Measurements from ENCODE around the gene DKC1. TPM values are rescaled to one million over a fixed set of nuclear protein-coding genes. Genes with fewer than 3 reads are reported as not detected.

DKC1 gene
- total RNA-seq, 2 donors from 2014 or later, result 17.9 to 26.0 TPM

GRCh38 chrX:154748712-154749339, 13.8 kb upstream of the DKC1 start:
- DNase-seq (peak; percentile 19 to 42 (median 34)), ATAC-seq (peak; percentile 64)
- H3K27ac ChIP-seq, result no peak overlapping the region
- 19 to 26% methylated on average over 7 to 11 of the region's 11 CpGs for WGBS, 2 donors
- intact Hi-C loops (cut with DNase I), result no loop called here
- H3K9me3 ChIP-seq, result no peaks in the 10 kb centered on the region
- peaks cover 5% of the 10 kb centered on the region for H3K4me1 ChIP-seq
- TF ChIP-seq POLR2A (IDR thresholded peaks at IDR 0.05) (no peak), CTCF (IDR thresholded peaks at IDR 0.05) (peak; percentile 51 to 75 (median 63))
- no peak overlapping the region for H3K4me3 ChIP-seq
- no peaks in the 10 kb centered on the region for H3K27me3 ChIP-seq
- H3K36me3 ChIP-seq (replicated peaks in 1 of 2; ENCODE audit: insufficient read depth in 1 of 2, low read depth in 2 of 2), result no peaks in the 10 kb centered on the region

- no peak for ATAC-seq
- H3K9me3 ChIP-seq, result no peaks in the 10 kb centered on the region
- no peak for DNase-seq
- no peak overlapping the region for H3K4me3 ChIP-seq
- intact Hi-C loops (cut with DNase I), result no loop called here
- peaks cover 5% of the 10 kb centered on the region for H3K4me1 ChIP-seq
- H3K27ac ChIP-seq, result peak overlapping the region in 1 of 4 donors; percentile 59
- 30 to 39% methylated on average over 6 of the region's 6 CpGs for WGBS, 2 donors
- H3K27me3 ChIP-seq, result no peaks in the 10 kb centered on the region
- TF ChIP-seq POLR2A (IDR thresholded peaks at IDR 0.05) (no peak), CTCF (IDR thresholded peaks at IDR 0.05) (no peak)
- no peaks in the 10 kb centered on the region for H3K36me3 ChIP-seq (replicated peaks in 1 of 2; ENCODE audit: insufficient read depth in 1 of 2, low read depth in 2 of 2)
Measured at GRCh38 chrX:154749856-154750255, 12.8 kb upstream of the DKC1 start.

DNA sequence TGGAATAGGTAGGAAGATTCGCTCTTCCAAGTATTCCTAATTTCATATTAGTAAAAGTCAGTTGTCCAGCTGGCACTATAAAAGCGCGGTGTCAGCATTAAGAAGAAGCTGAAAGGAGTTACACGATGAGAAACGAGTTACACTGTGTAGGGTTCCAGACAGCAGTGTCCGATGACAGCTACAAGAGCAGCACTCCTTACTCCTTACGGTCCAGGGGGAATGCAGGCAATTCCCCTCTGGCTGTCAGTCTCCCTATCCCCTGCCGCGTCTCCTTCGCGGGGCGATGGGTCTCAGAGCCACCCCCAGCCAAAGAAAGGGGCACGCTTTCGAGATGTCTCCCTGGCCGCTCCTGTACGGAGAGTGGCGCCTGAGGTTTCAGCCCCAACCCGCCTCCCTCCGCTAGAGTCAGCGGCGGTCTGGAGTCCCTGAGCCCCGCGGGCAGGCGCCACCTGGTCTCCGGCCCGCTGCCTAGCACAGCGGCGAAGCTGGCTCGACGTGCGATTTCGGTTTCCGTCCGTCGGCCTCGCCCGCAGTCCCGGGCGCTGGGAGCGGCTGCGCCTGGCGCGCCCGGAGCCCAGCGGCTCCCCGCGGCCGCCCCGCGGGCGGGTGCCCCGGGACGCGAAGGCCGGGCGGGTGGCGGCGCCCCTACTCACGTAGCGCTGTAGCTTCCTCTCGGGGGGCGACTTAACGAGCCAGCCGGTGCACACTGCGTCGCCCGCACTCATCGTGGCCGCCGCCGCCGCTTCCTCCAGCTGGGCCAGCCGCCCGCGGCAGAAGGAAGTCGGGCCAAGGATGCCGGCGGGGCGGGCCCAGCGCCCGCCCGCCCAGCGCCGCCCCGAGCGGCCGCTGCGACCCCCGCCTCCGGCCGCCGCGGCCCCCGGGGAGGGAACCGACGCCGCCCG, 12.1 kb upstream of the DKC1 start, which contains the start of gene GAB3:
GAB3 (minus strand) TSS at position 777 of the 902 bp plus-strand sequence; CDS start at position 725, 52 bp downstream.
- ATAC-seq (peak; percentile 72), DNase-seq (peak in 3 of 4 donors; percentile 27 to 36 (median 29))
- intact Hi-C loops (cut with DNase I), result no loop called here
- Histone ChIP-seq H3K36me3 (replicated peaks in 1 of 2; ENCODE audit: insufficient read depth in 1 of 2, low read depth in 2 of 2) (no peaks in the 10 kb centered on the region), H3K4me1 (peaks cover 5% of the 10 kb centered on the region), H3K4me3 (no peak within 1 kb of the TSS), H3K27me3 (no peaks in the 10 kb centered on the region), H3K9me3 (no peaks in the 10 kb centered on the region), H3K27ac (peak within 1 kb of the TSS in 3 of 4 donors; percentile 55 to 62 (median 59))
- 1 to 19% methylated on average over 6 to 43 of the region's 98 CpGs for WGBS, 2 donors
- TF ChIP-seq POLR2A (IDR thresholded peaks at IDR 0.05) (no peak), CTCF (IDR thresholded peaks at IDR 0.05) (no peak)

DNA sequence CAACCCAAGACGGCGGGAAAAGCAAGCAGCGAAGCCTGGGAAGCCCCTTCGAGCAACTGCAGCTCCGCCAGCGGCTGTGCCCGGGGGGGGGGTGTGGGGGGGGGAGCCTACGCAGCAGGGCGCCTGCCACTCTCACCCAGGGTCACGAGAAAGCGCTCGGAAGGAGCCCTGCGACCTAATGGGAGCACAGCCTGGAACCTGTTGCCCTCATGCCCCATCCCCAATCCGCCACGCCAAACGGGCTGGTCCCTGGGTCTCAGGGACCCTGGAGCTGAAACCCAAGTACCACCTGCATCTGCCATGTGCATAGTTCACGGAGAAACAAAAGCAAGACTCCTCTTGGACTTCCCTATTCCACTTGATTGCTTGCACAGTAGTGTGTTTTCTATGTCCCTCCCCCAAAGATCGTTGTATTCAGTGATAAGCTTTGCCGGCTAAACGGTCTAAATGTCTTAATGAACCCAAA, 11.4 kb upstream of the DKC1 start:
- Histone ChIP-seq H3K27me3 (no peaks in the 10 kb centered on the region), H3K9me3 (no peaks in the 10 kb centered on the region), H3K4me3 (no peak overlapping the region), H3K4me1 (peaks cover 5% of the 10 kb centered on the region), H3K36me3 (replicated peaks in 1 of 2; ENCODE audit: insufficient read depth in 1 of 2, low read depth in 2 of 2) (no peaks in the 10 kb centered on the region), H3K27ac (peak overlapping the region in 2 of 4 donors; percentile 44 to 62)
- ATAC-seq (peak; percentile 30), DNase-seq (no peak)
- no peak for TF ChIP-seq CTCF (IDR thresholded peaks at IDR 0.05)
- TF ChIP-seq POLR2A (IDR thresholded peaks at IDR 0.05), result no peak
- WGBS, 2 donors, result 0% methylated on average over 3 to 4 of the region's 20 CpGs
- intact Hi-C loops (cut with DNase I), result no loop called here

Measured in body of pancreas (tissue), 4 donors.